T-helper 2 cell treated with Interferon-gamma antibody and Interleukin-4, amounts not matched to agents 5 μg/mL and 100 μg/mL, for 36 hours (primary cell): ENCODE measurements around the gene HERC2.
A peak's percentile ranks its signal among the peaks of the same experiment; 100 is the strongest.
"Not testable (repeated sequence)": the region's sequence is repeated elsewhere in the genome, so short reads cannot be mapped to it uniquely, and the experiment has no call there.

Experiments
- DNase-seq: peaks from one replicate; pipeline ENCODE4 v3.0.0; 2021; ENCODE audit warnings: low spot score
- H3K27ac Mint-ChIP-seq: one replicate; pipeline ENCODE4 v1.8.0; 2021; ENCODE audit warnings: mild to moderate bottlenecking, mixed read lengths
- H3K27me3 Mint-ChIP-seq: one replicate; pipeline ENCODE4 v1.8.0; 2021; ENCODE audit warnings: low read depth, mixed read lengths
- H3K36me3 Mint-ChIP-seq: one replicate; pipeline ENCODE4 v1.8.0; 2021; ENCODE audit warnings: low read depth, mixed read lengths
- H3K4me1 Mint-ChIP-seq: one replicate; pipeline ENCODE4 v1.8.0; 2021; ENCODE audit warnings: low read depth, mixed read lengths
- H3K4me3 Mint-ChIP-seq: one replicate; pipeline ENCODE4 v1.8.0; 2022; ENCODE audit warnings: mild to moderate bottlenecking, moderate library complexity, mixed read lengths
- H3K9me3 Mint-ChIP-seq: one replicate; pipeline ENCODE4 v1.8.0; 2021; ENCODE audit warnings: mixed read lengths

The HERC2 gene

GRCh38 chr15:28132524-28133275, 189.3 kb downstream of the HERC2 start:
- Mint-ChIP-seq H3K27ac (peak overlapping the region; percentile 21), H3K4me1 (peaks cover 27% of the 10 kb centered on the region), H3K36me3 (peaks cover 25% of the 10 kb centered on the region), H3K9me3 (no peaks in the 10 kb centered on the region), H3K27me3 (no peaks in the 10 kb centered on the region), H3K4me3 (no peak overlapping the region)
- no peak for DNase-seq

- DNase-seq, result no peak
- H3K27me3 Mint-ChIP-seq, result no peaks in the 10 kb centered on the region
- no peaks in the 10 kb centered on the region for H3K9me3 Mint-ChIP-seq
- H3K4me1 Mint-ChIP-seq, result peaks cover 20% of the 10 kb centered on the region
- peaks cover 22% of the 10 kb centered on the region for H3K36me3 Mint-ChIP-seq
- no peak overlapping the region for H3K27ac Mint-ChIP-seq
- H3K4me3 Mint-ChIP-seq, result no peak overlapping the region
Observed at GRCh38 chr15:28131946-28132345, 190.0 kb downstream of the HERC2 start.

DNA sequence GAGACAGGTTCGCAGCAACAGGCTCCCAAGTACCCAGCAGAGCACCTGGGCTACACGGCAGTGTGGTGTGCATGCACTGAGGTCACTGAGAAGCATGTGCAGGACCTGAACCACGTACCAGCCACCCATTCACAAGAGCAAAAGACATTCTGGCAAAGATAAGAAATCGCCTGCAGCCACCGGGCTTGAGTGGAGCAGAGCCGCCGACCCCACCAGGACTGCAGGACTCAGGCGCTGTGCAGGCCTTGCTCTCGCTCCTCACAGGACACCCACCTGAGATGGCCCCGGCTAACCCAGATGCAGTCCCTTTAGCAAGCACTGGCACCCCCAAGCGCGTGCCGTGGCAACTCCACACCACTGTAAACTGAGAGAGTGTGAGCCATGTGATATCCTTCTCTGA, 190.6 kb downstream of the HERC2 start:
- H3K4me3 Mint-ChIP-seq, result no peak overlapping the region
- no peak for DNase-seq
- H3K9me3 Mint-ChIP-seq, result no peaks in the 10 kb centered on the region
- H3K27ac Mint-ChIP-seq, result no peak overlapping the region
- no peaks in the 10 kb centered on the region for H3K27me3 Mint-ChIP-seq
- H3K36me3 Mint-ChIP-seq, result peaks cover 21% of the 10 kb centered on the region
- H3K4me1 Mint-ChIP-seq, result peaks cover 14% of the 10 kb centered on the region

GRCh38 chr15:28130651-28131050, 191.3 kb downstream of the HERC2 start:
- H3K27ac Mint-ChIP-seq, result no peak overlapping the region
- H3K4me1 Mint-ChIP-seq, result peaks cover 8% of the 10 kb centered on the region
- peaks cover 21% of the 10 kb centered on the region for H3K36me3 Mint-ChIP-seq
- no peak for DNase-seq
- no peaks in the 10 kb centered on the region for H3K27me3 Mint-ChIP-seq
- no peaks in the 10 kb centered on the region for H3K9me3 Mint-ChIP-seq
- no peak overlapping the region for H3K4me3 Mint-ChIP-seq

GRCh38 chr15:28129231-28129848, 192.6 kb downstream of the HERC2 start:
- Mint-ChIP-seq H3K4me3 (no peak overlapping the region), H3K4me1 (peaks cover 2% of the 10 kb centered on the region), H3K9me3 (no peaks in the 10 kb centered on the region), H3K36me3 (peaks cover 12% of the 10 kb centered on the region), H3K27ac (no peak overlapping the region), H3K27me3 (no peaks in the 10 kb centered on the region)
- DNase-seq, result no peak

DNA sequence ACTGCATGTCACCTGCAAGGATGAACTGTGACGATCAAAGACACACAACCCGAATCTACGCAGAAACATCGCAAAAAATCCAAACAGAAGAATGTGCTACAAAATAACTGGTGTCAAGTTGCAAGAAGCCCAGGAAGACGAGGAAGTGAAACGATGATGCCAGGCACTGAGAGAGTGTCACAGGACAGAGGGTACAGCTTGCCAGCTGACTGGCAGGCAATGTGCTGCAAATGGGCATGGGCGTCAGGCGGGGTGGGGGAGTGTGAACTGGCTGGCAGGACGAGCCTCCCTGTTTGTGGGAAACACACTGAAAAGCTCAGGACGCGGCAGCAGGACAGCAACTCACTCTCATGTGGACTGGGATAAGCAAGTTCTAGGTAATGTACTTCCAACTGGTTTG, 193.9 kb downstream of the HERC2 start:
- no peaks in the 10 kb centered on the region for H3K9me3 Mint-ChIP-seq
- no peaks in the 10 kb centered on the region for H3K27me3 Mint-ChIP-seq
- no peak for DNase-seq
- H3K4me3 Mint-ChIP-seq, result no peak overlapping the region
- peaks cover 2% of the 10 kb centered on the region for H3K4me1 Mint-ChIP-seq
- H3K27ac Mint-ChIP-seq, result no peak overlapping the region
- H3K36me3 Mint-ChIP-seq, result peaks cover 11% of the 10 kb centered on the region

- Mint-ChIP-seq H3K9me3 (no peaks in the 10 kb centered on the region), H3K4me3 (no peak overlapping the region), H3K4me1 (no peaks in the 10 kb centered on the region), H3K27ac (no peak overlapping the region), H3K27me3 (no peaks in the 10 kb centered on the region), H3K36me3 (peaks cover 9% of the 10 kb centered on the region)
- DNase-seq, result no peak
Observed at GRCh38 chr15:28127036-28127435, 194.9 kb downstream of the HERC2 start.

GRCh38 chr15:28125673-28126651, 196.0 kb downstream of the HERC2 start:
- Mint-ChIP-seq H3K9me3 (no peaks in the 10 kb centered on the region), H3K27me3 (no peaks in the 10 kb centered on the region), H3K36me3 (peaks cover 7% of the 10 kb centered on the region), H3K4me1 (no peaks in the 10 kb centered on the region), H3K4me3 (no peak overlapping the region), H3K27ac (no peak overlapping the region)
- no peak for DNase-seq

DNA sequence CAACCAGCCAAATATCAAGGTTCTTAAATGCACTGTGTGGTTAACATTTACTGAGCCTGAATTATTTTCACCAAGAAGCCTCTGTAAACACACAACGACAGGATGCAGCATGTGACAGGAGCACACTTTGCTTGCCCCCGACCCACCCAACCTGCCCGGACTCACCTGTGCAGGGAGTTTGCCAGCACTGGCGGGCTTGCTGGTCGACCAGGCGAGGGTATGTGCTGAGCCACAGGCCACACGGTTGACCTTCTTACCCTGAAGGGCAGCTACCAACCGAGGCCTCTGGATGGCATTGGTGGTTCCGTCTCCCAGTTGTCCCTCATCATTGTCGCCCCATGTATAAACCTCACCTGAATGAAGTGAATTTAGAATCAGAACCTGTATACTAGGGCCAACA, 197.1 kb downstream of the HERC2 start:
- DNase-seq, result no peak
- Mint-ChIP-seq H3K27ac (no peak overlapping the region), H3K27me3 (no peaks in the 10 kb centered on the region), H3K9me3 (no peaks in the 10 kb centered on the region), H3K4me1 (no peaks in the 10 kb centered on the region), H3K36me3 (peaks cover 7% of the 10 kb centered on the region), H3K4me3 (no peak overlapping the region)

- Mint-ChIP-seq H3K9me3 (no peaks in the 10 kb centered on the region), H3K27ac (no peak overlapping the region), H3K4me3 (no peak overlapping the region), H3K36me3 (peaks cover 7% of the 10 kb centered on the region), H3K27me3 (no peaks in the 10 kb centered on the region), H3K4me1 (no peaks in the 10 kb centered on the region)
- DNase-seq, result peak; percentile 19
Observed at GRCh38 chr15:28123408-28124023, 198.5 kb downstream of the HERC2 start.

- Mint-ChIP-seq H3K27me3 (no peaks in the 10 kb centered on the region), H3K9me3 (no peaks in the 10 kb centered on the region), H3K4me3 (no peak overlapping the region), H3K36me3 (peaks cover 9% of the 10 kb centered on the region), H3K27ac (no peak overlapping the region), H3K4me1 (no peaks in the 10 kb centered on the region)
- no peak for DNase-seq
Observed at GRCh38 chr15:28122038-28122949, 199.7 kb downstream of the HERC2 start.

DNA sequence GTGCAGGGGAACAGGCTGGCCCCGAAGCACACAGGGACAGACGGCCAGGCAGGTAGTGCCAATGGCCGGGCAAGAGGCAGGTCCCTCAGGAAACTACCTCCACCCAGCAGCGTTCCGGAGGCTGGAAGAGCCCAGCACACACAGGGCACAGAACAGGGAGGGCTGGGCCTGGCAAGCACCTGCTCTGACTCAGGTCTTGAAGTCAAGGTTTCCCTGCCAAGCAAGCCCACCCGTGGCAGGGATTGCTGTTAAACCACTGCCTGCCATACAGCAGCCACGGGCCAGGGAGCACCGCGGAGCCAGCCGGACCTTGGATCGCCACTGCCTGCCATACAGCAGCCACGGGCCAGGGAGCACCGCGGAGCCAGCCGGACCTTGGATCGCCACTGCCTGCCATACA, 200.4 kb downstream of the HERC2 start:
- not testable (repeated sequence) for H3K9me3 Mint-ChIP-seq, H3K27me3 Mint-ChIP-seq, H3K36me3 Mint-ChIP-seq, H3K4me3 Mint-ChIP-seq, DNase-seq, H3K27ac Mint-ChIP-seq, H3K4me1 Mint-ChIP-seq

- no peaks in the 10 kb centered on the region for H3K9me3 Mint-ChIP-seq
- no peak for DNase-seq
- H3K4me1 Mint-ChIP-seq, result no peaks in the 10 kb centered on the region
- H3K27me3 Mint-ChIP-seq, result no peaks in the 10 kb centered on the region
- peaks cover 14% of the 10 kb centered on the region for H3K36me3 Mint-ChIP-seq
- H3K4me3 Mint-ChIP-seq, result no peak overlapping the region
- no peak overlapping the region for H3K27ac Mint-ChIP-seq
Observed at GRCh38 chr15:28120359-28120640, 201.7 kb downstream of the HERC2 start.
